GM19463 (cell line): Measurements from ENCODE around the gene GCAT.

Source experiments
- ATAC-seq: cut with Tn5 transposase; IDR thresholded peaks from one replicate; pipeline ENCODE4 v1.9.1; 2021; ENCODE audit warnings: mild to moderate bottlenecking, moderate library complexity; ENCODE audit not compliant: unreplicated experiment

The GCAT gene

GRCh38 chr22:37842015-37842793, 34.5 kb downstream of the GCAT start:
- no peak for ATAC-seq

GRCh38 chr22:37843741-37844089, 36.0 kb downstream of the GCAT start:
- peak; percentile 40 for ATAC-seq

GRCh38 chr22:37844904-37845329, 37.2 kb downstream of the GCAT start:
- ATAC-seq: no peak

GRCh38 chr22:37846433-37846832, 38.7 kb downstream of the GCAT start:
- no peak for ATAC-seq

GRCh38 chr22:37848587-37849088, 40.9 kb downstream of the GCAT start:
- no peak for ATAC-seq

- peak; percentile 54 for ATAC-seq
Observed at GRCh38 chr22:37849089-37849751, 41.5 kb downstream of the GCAT start, which contains the start of gene EIF3L. TSS of gene EIF3L (plus strand) at chr22:37849419. CDS start at chr22:37849450, 31 bp downstream.

GRCh38 chr22:37850801-37851200, 43.1 kb downstream of the GCAT start:
- ATAC-seq: no peak

- ATAC-seq: no peak
Observed at GRCh38 chr22:37852418-37852817, 44.7 kb downstream of the GCAT start.

GRCh38 chr22:37854946-37855345, 47.2 kb downstream of the GCAT start:
- no peak for ATAC-seq

- no peak for ATAC-seq
Observed at GRCh38 chr22:37855462-37855861, 47.7 kb downstream of the GCAT start.

GRCh38 chr22:37860796-37861421, 53.2 kb downstream of the GCAT start:
- no peak for ATAC-seq

- no peak for ATAC-seq
Observed at GRCh38 chr22:37862570-37863325, 55.0 kb downstream of the GCAT start.

- ATAC-seq: no peak
Observed at GRCh38 chr22:37865510-37865909, 57.8 kb downstream of the GCAT start.
